ENCODE measurements around the gene NIP7. TPM values are rescaled to one million over a fixed set of nuclear protein-coding genes. Genes with fewer than 3 reads are reported as not detected.

The NIP7 gene
- total and polyA plus RNA-seq, 2 of the 8 experiments (the other 6 are each of a cell fraction or from before 2014, with no cell fraction given) = 14.5 to 52.2 TPM

GRCh38 chr16:69313469-69313868 is 26.1 kb upstream of the NIP7 start:
- peaks cover 0 to 4% (median 3%) of the 10 kb centered on the region in 4 experiments; a peak in 4 of 7 replicates for H3K4me1 ChIP-seq (replicated peaks in 1 of 4; ENCODE audit: control insufficient read depth in 3 of 4, insufficient read depth in 4 of 4, low read length in 3 of 4)
- no peak overlapping the region for H2AK5ac ChIP-seq (ENCODE audit: low read depth, low read length)
- WGBS, 2 experiments (ENCODE audit: extremely low coverage in 1 of 2, insufficient coverage in 1 of 2, insufficient read length in 1 of 2, insufficient replicate concordance in 2 of 2, low coverage in 1 of 2, low lambda C conversion rate in 2 of 2, missing lambda C conversion rate in 1 of 2) = 88% methylated on average over 5 of the region's 5 CpGs; no CpG with 5 or more reads in 1 of the 2 experiments
- no peak overlapping the region for H3K4me2 ChIP-seq (ENCODE audit: insufficient read depth in 1 of 2, low read depth in 2 of 2, low read length in 2 of 2)
- H2BK20ac ChIP-seq (ENCODE audit: low read length) = no peak overlapping the region
- ChIA-PET CTCF (ENCODE audit: partially characterized antibody) (no interaction called here), POLR2A (ENCODE audit: partially characterized antibody) (interaction anchor here (24.8 kb wide), 1 partner anchor 23 kb away, joined by 497 read pairs; the partner anchor contains the start of genes COG8, NIP7, PDF and TMED6)
- H3K9ac ChIP-seq (replicated peaks in 1 of 4; ENCODE audit: extremely low read depth in 1 of 4, low read depth in 3 of 4, low read length in 3 of 4) = no peak overlapping the region
- H3K14ac ChIP-seq (ENCODE audit: insufficient read length) = no peak overlapping the region
- DNase-seq (ENCODE audit: low read depth in 1 of 2, low spot score in 2 of 2) = no peak
- no peaks in the 10 kb centered on the region for H3K27me3 ChIP-seq (replicated peaks in 1 of 4; ENCODE audit: control insufficient read depth in 3 of 4, extremely low read depth in 1 of 4, insufficient read depth in 3 of 4, low read length in 3 of 4)
- peaks cover 6 to 10% of the 10 kb centered on the region in 2 experiments for H4K20me1 ChIP-seq (replicated peaks in 1 of 2; ENCODE audit: control insufficient read depth in 1 of 2, insufficient read depth in 2 of 2, low read length in 2 of 2)
- H3K36me3 ChIP-seq (ENCODE audit: control insufficient read depth in 2 of 4, insufficient read depth in 4 of 4, low read length in 3 of 4) = peaks cover 6 to 10% (median 9%) of the 10 kb centered on the region in 4 experiments; a peak in 5 of 8 replicates
- H2BK12ac ChIP-seq (ENCODE audit: low read depth, low read length) = no peak overlapping the region
- no peak overlapping the region for H3K4ac ChIP-seq (replicated peaks; ENCODE audit: insufficient read length, low read depth, low read length)
- no peak for FAIRE-seq
- H2AFZ ChIP-seq (ENCODE audit: low read length) = no peak overlapping the region
- H3K79me2 ChIP-seq (ENCODE audit: control insufficient read depth in 1 of 2, insufficient read depth in 2 of 2, low read length in 2 of 2) = peaks cover 0 to 15% of the 10 kb centered on the region in 2 experiments; a peak in 1 of 4 replicates
- 0 out of 2 replicates have a peak, but pooled peaks cover 3% of the 10 kb centered on the region for H3K23me2 ChIP-seq (ENCODE audit: low read depth, low read length)
- no peak overlapping the region for H4K8ac ChIP-seq (ENCODE audit: extremely low read depth, insufficient read depth, low read length)
- H2BK15ac ChIP-seq (ENCODE audit: low read length) = no peak overlapping the region
- H3K9me3 ChIP-seq (ENCODE audit: insufficient read depth in 2 of 2, low read depth in 1 of 2, low read length in 1 of 2) = no peaks in the 10 kb centered on the region
- H2BK120ac ChIP-seq (replicated peaks; ENCODE audit: low read depth, low read length) = no peak overlapping the region
- H3K27ac ChIP-seq (ENCODE audit: low read depth, low read length) = no peak overlapping the region
- H4K91ac ChIP-seq (replicated peaks; ENCODE audit: insufficient read length, low read length) = no peak overlapping the region
- H3K56ac ChIP-seq (replicated peaks; ENCODE audit: insufficient read length, low read depth, low read length) = no peak overlapping the region
- H3K23ac ChIP-seq (ENCODE audit: insufficient read length) = no peak overlapping the region
- no peak overlapping the region for H4K5ac ChIP-seq (ENCODE audit: insufficient read length, low read depth, low read length)
- no peaks in the 10 kb centered on the region; the same call in 1 of the 2 replicates for H3K79me1 ChIP-seq (ENCODE audit: low read depth, low read length)
- no peak overlapping the region for H3K4me3 ChIP-seq (ENCODE audit: extremely low read depth in 1 of 4, insufficient read depth in 2 of 4, low read depth in 3 of 4, low read length in 4 of 4)
- H3K18ac ChIP-seq (ENCODE audit: extremely low read depth, low read length) = no peak overlapping the region
- H2BK5ac ChIP-seq (ENCODE audit: low read depth, low read length) = no peak overlapping the region
- no peak for TF ChIP-seq ATF3 (IDR thresholded peaks at IDR 0.05; ENCODE audit: insufficient read depth, low read depth, low read length)
- no peak for TF ChIP-seq BRCA1 (IDR thresholded peaks at IDR 0.05; ENCODE audit: low read depth, low read length)
- TF ChIP-seq RNF2 (IDR thresholded peaks at IDR 0.05; ENCODE audit: borderline replicate concordance, low read depth, low read length, missing control alignments, poor library complexity, severe bottlenecking) = no peak
- TF ChIP-seq SIN3A (conservative IDR thresholded peaks at IDR 0.05 in 1 of 2, IDR thresholded peaks at IDR 0.05 in 1 of 2; ENCODE audit: low read depth in 1 of 2, low read length in 2 of 2) = no peak
- no peak for TF ChIP-seq CBX8 (IDR thresholded peaks at IDR 0.05; ENCODE audit: borderline replicate concordance, low read depth, low read length)
- no peak for TF ChIP-seq HDAC2 (IDR thresholded peaks at IDR 0.05; ENCODE audit: borderline replicate concordance in 1 of 2, low read depth in 2 of 2, low read length in 2 of 2)
- TF ChIP-seq RAD21 (IDR thresholded peaks at IDR 0.05 in 1 of 2, conservative IDR thresholded peaks at IDR 0.05 in 1 of 2; ENCODE audit: low read depth in 2 of 2, low read length in 2 of 2) = no peak
- no peak for TF ChIP-seq EP300 (IDR thresholded peaks at IDR 0.05; ENCODE audit: borderline replicate concordance in 1 of 2, low read depth in 2 of 2, low read length in 2 of 2)
- TF ChIP-seq CREB1 (IDR thresholded peaks at IDR 0.05) = no peak
- no peak for TF ChIP-seq SP1 (IDR thresholded peaks at IDR 0.05; ENCODE audit: low read depth, low read length)
